H1 (cell line): ENCODE data around the gene KCTD21. TPM values are rescaled to one million over a fixed set of nuclear protein-coding genes. Genes with fewer than 3 reads are reported as not detected.

Experiments used
- CBX5 ChIP-seq: fragments of 300-800, 300-1000 bp; sonication (generic); IDR thresholded peaks from 2 replicates; pipeline ENCODE4 v1.7.1; 2016; ENCODE audit warnings: antibody characterized with exemption, low read length, low read depth
- FOSL1 ChIP-seq: IDR thresholded peaks from 2 replicates; pipeline ENCODE4 v1.6.1; 2011; ENCODE audit warnings: mild to moderate bottlenecking, low read depth, low read length, moderate library complexity; ENCODE audit not compliant: insufficient read depth
- NRF1 ChIP-seq: IDR thresholded peaks from 2 replicates; pipeline ENCODE4 v1.6.1; 2011; ENCODE audit warnings: mild to moderate bottlenecking, low read depth, low read length, improper control_type of control experiment
- polyA plus RNA-seq, 7 experiments: library from polyadenylated mRNA; depleted of rRNA in 3 of 7; stranded (reverse) in 5 of 7; unstranded in 2 of 7; fragments of >200 nt in 5 of 7; fragments of 200-250 nt in 2 of 7; gene quantifications; 1 replicate in 5 of 7; 2 replicates in 1 of 7; 4 replicates in 1 of 7; pipeline versions ENCODE4 v1.2.1 to v1.2.3, GENCODE V29; 2011 to 2013; ENCODE audit warnings: missing spikeins in 2 of 7, mixed read lengths in 2 of 7
- total RNA-seq: library from RNA; stranded (reverse); fragmentation: NEBNext Ultra II Directional; extraction: Animal tissue kit (Norgen Biotek cat#: 25700); gene quantifications from 2 replicates; pipeline ENCODE4 v1.2.1, GENCODE V29; 2021

KCTD21 gene
- total and polyA plus RNA-seq, 2 of the 8 experiments (the other 6 are each of a cell fraction or from before 2014, with no cell fraction given) = 3.2 to 4.1 TPM

DNA sequence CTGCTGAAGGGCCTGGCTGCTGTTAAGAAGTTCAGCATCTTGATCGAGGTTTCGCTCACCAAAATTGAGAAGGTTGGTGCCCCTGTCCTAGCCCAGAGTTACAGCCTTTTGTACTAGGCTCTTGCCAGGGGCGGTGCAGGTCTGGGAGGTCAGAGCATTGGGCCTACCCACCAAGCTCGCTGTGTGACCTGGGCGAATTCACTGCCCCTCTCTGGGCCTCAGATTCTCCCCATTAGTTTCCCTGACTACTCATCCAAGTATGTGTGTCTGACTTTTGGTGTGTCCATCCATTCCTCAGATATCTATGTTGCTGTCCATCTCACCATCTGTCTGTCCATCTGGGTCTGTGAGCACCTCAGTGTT is 11.2 kb upstream of the KCTD21 start (continued):
- TF ChIP-seq CBX5 (no peak), NRF1 (no peak), FOSL1 (no peak)
- TF ChIP-seq, all 59 proteins: peak for 0
